HEK293 (cell line): ENCODE data around the gene MYLK.

ENCODE experiments used
- AEBP2 ChIP-seq: fragments of 450-650 bp; formaldehyde crosslinking; IDR thresholded peaks from 2 replicates; pipeline ENCODE4 v1.5.1; 2016; ENCODE audit warnings: missing biosample characterization, missing genetic modification characterization, borderline replicate concordance
- CTCF ChIP-seq: fragments of 450-650 bp; formaldehyde crosslinking; IDR thresholded peaks from 2 replicates; pipeline ENCODE4 v1.5.1; 2016; ENCODE audit warnings: missing biosample characterization, missing genetic modification characterization
- PBX3 ChIP-seq: sonication (generic); formaldehyde crosslinking; IDR thresholded peaks from 2 replicates; pipeline ENCODE4 v1.8.1; 2022; ENCODE audit warnings: mild to moderate bottlenecking, moderate library complexity, missing genetic modification reagents
- TCF7L2 ChIP-seq: IDR thresholded peaks from 2 replicates; pipeline ENCODE4 v1.6.1; 2011; ENCODE audit warnings: low read depth, mild to moderate bottlenecking, inconsistent platforms, low read length, moderate library complexity, borderline replicate concordance
- TSHZ1 ChIP-seq: fragments of 450-650 bp; formaldehyde crosslinking; IDR thresholded peaks from 2 replicates; pipeline ENCODE4 v1.5.1; 2016; ENCODE audit warnings: missing biosample characterization, missing genetic modification characterization, borderline replicate concordance
- ZNF10 ChIP-seq: fragments of 450-650 bp; formaldehyde crosslinking; IDR thresholded peaks from 2 replicates; pipeline ENCODE4 v1.5.1; 2017; ENCODE audit warnings: missing biosample characterization, missing genetic modification characterization
- ZNF341 ChIP-seq: fragments of 450-650 bp; formaldehyde crosslinking; IDR thresholded peaks from 2 replicates; pipeline ENCODE4; 2016; ENCODE audit warnings: low read depth, missing biosample characterization, missing genetic modification characterization
- ZNF488 ChIP-seq: fragments of 450-650 bp; formaldehyde crosslinking; IDR thresholded peaks from 2 replicates; pipeline ENCODE4 v1.5.1; 2016; ENCODE audit warnings: missing biosample characterization, missing genetic modification characterization
- ZNF558 ChIP-seq: fragments of 450-650 bp; formaldehyde crosslinking; IDR thresholded peaks from 2 replicates; pipeline ENCODE4 v1.5.1; 2016; ENCODE audit warnings: missing biosample characterization, missing genetic modification characterization
- ZNF701 ChIP-seq: fragments of 450-650 bp; formaldehyde crosslinking; IDR thresholded peaks from 2 replicates; pipeline ENCODE4 v1.5.1; 2016; ENCODE audit warnings: missing biosample characterization, missing genetic modification characterization

- TF ChIP-seq CTCF (tag by site-specific recombination) (no peak), ZNF341 (tag by site-specific recombination) (no peak), AEBP2 (tag by site-specific recombination) (no peak), PBX3 (CRISPR knock-in tag) (no peak), TSHZ1 (tag by site-specific recombination) (no peak), ZNF701 (tag by site-specific recombination) (no peak), ZNF488 (no peak), ZNF10 (tag by site-specific recombination) (no peak), TCF7L2 (no peak), ZNF558 (no peak)
Observed at GRCh38 chr3:123878807-123879206, 5.3 kb downstream of the MYLK start.
